A549 (cell line): ENCODE results near the gene SORT1. TPM values are rescaled to one million over a fixed set of nuclear protein-coding genes. Genes with fewer than 3 reads are reported as not detected.
A peak's percentile ranks its signal among the peaks of the same experiment; 100 is the strongest.
"Not testable (repeated sequence)": the region's sequence is repeated elsewhere in the genome, so short reads cannot be mapped to it uniquely, and the experiment has no call there.

Source experiments
- ATAC-seq, 2 experiments: fragments of 200-7000 bp in 1 of 2; fragments of >200 bp in 1 of 2; cut with Nextera tagmentation in 1 of 2; cut with Tn5 transposase in 1 of 2; 3 replicates each; pipeline versions ENCODE4 v1.8.0 to v1.9.1; 2018 to 2020; ENCODE audit warnings: mild to moderate bottlenecking in 1 of 2, moderate library complexity in 1 of 2
- CTCF ChIA-PET: fragments of 300-600 bp; sonication (Branson Sonifier 250); formaldehyde crosslinking; extraction: SDS; loops from one replicate; lab custom pipeline; 2021; ENCODE audit warnings: antibody characterized with exemption, inconsistent platforms; lab: Yijun Ruan, JAX
- POLR2A ChIA-PET: fragments of 350-600 bp; formaldehyde crosslinking; extraction: SDS; loops from one replicate; lab custom pipeline; 2021; ENCODE audit warnings: antibody characterized with exemption, inconsistent platforms; lab: Yijun Ruan, JAX
- DNase-seq, 2 experiments: peaks; one replicate each; pipeline versions ENCODE4 v3.0.0 to v3.0.0-alpha.2; 2011 to 2016; ENCODE audit warnings: low read depth in 1 of 2, low spot score in 1 of 2
- FAIRE-seq: peaks from 2 replicates; lab custom pipeline; 2011; peaks lifted over from hg19 to GRCh38; lab: Jason Lieb, UNC
- H3K27ac ChIP-seq, 2 experiments: fragments of >200 bp; sonication (Bioruptor Twin); formaldehyde crosslinking; 3 replicates each; pipeline ENCODE4 v1.5.1; 2016 to 2017
- H3K4me1 ChIP-seq: fragments of >200 bp; sonication (Bioruptor Twin); formaldehyde crosslinking; 3 replicates; pipeline ENCODE4 v1.6.1; 2016
- H3K4me2 ChIP-seq: fragments of >200 bp; sonication (Bioruptor Twin); formaldehyde crosslinking; 3 replicates; pipeline ENCODE4 v1.6.1; 2016
- H3K4me3 ChIP-seq: fragments of >200 bp; sonication (Bioruptor Twin); formaldehyde crosslinking; 3 replicates; pipeline ENCODE4 v1.5.1; 2016
- H3K9me3 ChIP-seq: fragments of >200 bp; sonication (Bioruptor Twin); formaldehyde crosslinking; 3 replicates; pipeline ENCODE4 v1.6.1; 2016
- BHLHE40 ChIP-seq: IDR thresholded peaks from 2 replicates; pipeline ENCODE4 v1.6.1; 2012; ENCODE audit warnings: low read depth, low read length, inconsistent platforms
- CBX2 ChIP-seq: fragments of 200-600 bp; sonication (generic); IDR thresholded peaks from 2 replicates; pipeline ENCODE4 v1.6.1; 2016; ENCODE audit warnings: low read depth, mild to moderate bottlenecking, borderline replicate concordance
- CEBPB ChIP-seq, 2 experiments: fragments of >200 bp in 1 of 2; sonication (Bioruptor Twin) in 1 of 2; formaldehyde crosslinking in 1 of 2; IDR thresholded peaks; 2 replicates each; pipeline ENCODE4 v1.6.1; 2012 to 2016
- CHD4 ChIP-seq: fragments of 200-600 bp; sonication (generic); IDR thresholded peaks from 2 replicates; pipeline ENCODE4 v1.6.1; 2016; ENCODE audit warnings: antibody characterized with exemption, mild to moderate bottlenecking, borderline replicate concordance
- EHMT2 ChIP-seq: fragments of 200-600 bp; sonication (generic); IDR thresholded peaks from 2 replicates; pipeline ENCODE4 v1.6.1; 2016; ENCODE audit warnings: antibody characterized with exemption, low read depth, mild to moderate bottlenecking, moderate library complexity
- ESRRA ChIP-seq: fragments of 150-350 bp; IDR thresholded peaks from 2 replicates; pipeline ENCODE4 v1.6.1; 2014; ENCODE audit warnings: mild to moderate bottlenecking, low read length, borderline replicate concordance
- FOSL2 ChIP-seq, 2 experiments: fragments of 450-650 bp in 1 of 2; fragments of >200 bp in 1 of 2; sonication (Bioruptor Twin) in 1 of 2; formaldehyde crosslinking; IDR thresholded peaks; 2 replicates each; pipeline versions ENCODE4 v1.5.0 to v1.6.1; 2016 to 2020; ENCODE audit warnings: mild to moderate bottlenecking in 1 of 2, moderate library complexity in 1 of 2
- GATA3 ChIP-seq: IDR thresholded peaks from 2 replicates; pipeline ENCODE4 v1.6.1; 2012; ENCODE audit warnings: borderline replicate concordance
- HOXB5 ChIP-seq: fragments of 250-450 bp; sonication (Bioruptor Pico); IDR thresholded peaks from 2 replicates; pipeline ENCODE4 v1.5.0; 2020; ENCODE audit warnings: mild to moderate bottlenecking, moderate library complexity
- JUN ChIP-seq, 2 experiments: fragments of >200 bp; sonication (Bioruptor Twin); formaldehyde crosslinking; IDR thresholded peaks; 2 replicates in 1 of 2; 3 replicates in 1 of 2; pipeline ENCODE4 v1.6.1; 2016 to 2017
- MAFK ChIP-seq: fragments of 450-650 bp; IDR thresholded peaks from 2 replicates; pipeline ENCODE4 v1.6.1; 2014; ENCODE audit not compliant: partially characterized antibody
- NPAS2 ChIP-seq: fragments of 250-450 bp; sonication (Bioruptor Pico); IDR thresholded peaks from 2 replicates; pipeline ENCODE4 v1.8.0; 2022; ENCODE audit warnings: mild to moderate bottlenecking, moderate library complexity, borderline replicate concordance
- NR3C1 ChIP-seq: fragments of >200 bp; sonication (Bioruptor Twin); formaldehyde crosslinking; IDR thresholded peaks from 3 replicates; pipeline ENCODE4 v1.6.1; 2017
- POLR2AphosphoS2 ChIP-seq: conservative IDR thresholded peaks from 2 replicates; pipeline ENCODE4 v1.6.1; 2012; ENCODE audit warnings: low read length, improper control_type of control experiment, inconsistent platforms
- RAD21 ChIP-seq, 2 experiments: fragments of >200 bp in 1 of 2; sonication (Bioruptor Twin) in 1 of 2; formaldehyde crosslinking in 1 of 2; IDR thresholded peaks in 1 of 2; conservative IDR thresholded peaks in 1 of 2; 2 replicates in 1 of 2; 3 replicates in 1 of 2; pipeline ENCODE4 v1.6.1; 2012 to 2018; ENCODE audit warnings: inconsistent platforms in 1 of 2
- RCOR1 ChIP-seq: fragments of 150-350 bp; IDR thresholded peaks from 2 replicates; pipeline ENCODE4 v1.6.1; 2014; ENCODE audit warnings: antibody characterized with exemption, low read length, low read depth
- ZC3H11A ChIP-seq: fragments of 450-650 bp; IDR thresholded peaks from 2 replicates; pipeline ENCODE4 v1.6.1; 2014; ENCODE audit warnings: antibody characterized with exemption, mild to moderate bottlenecking
- ZSCAN20 ChIP-seq: fragments of 250-450 bp; sonication (Bioruptor Pico); IDR thresholded peaks from 2 replicates; pipeline ENCODE4 v1.8.0; 2022; ENCODE audit warnings: mild to moderate bottlenecking, moderate library complexity
- WGBS: methylation state at CpG from one replicate; pipeline ENCODE4 v1.1.6; 2017; ENCODE audit errors: missing lambda C conversion rate; 5-methylcytosine and 5-hydroxymethylcytosine counted together
- polyA plus RNA-seq, 4 experiments: library from polyadenylated mRNA; depleted of rRNA in 3 of 4; stranded (reverse); fragments of >200 nt; fragmentation: RNase III in 1 of 4; extraction: RNeasy Plus Mini Kit Qiagen cat#74134 plus additional on column Dnase treatment in 1 of 4; gene quantifications; 2 replicates in 3 of 4; 3 replicates in 1 of 4; pipeline ENCODE4 v1.2.3, GENCODE V29; 2011 to 2017
- TF ChIP-seq, protein P1 (sequence below): fragments of >200 bp; sonication (Bioruptor Twin); formaldehyde crosslinking; IDR thresholded peaks from 2 replicates; pipeline ENCODE4 v1.6.1; 2016
- TF ChIP-seq, protein P2 (sequence below): fragments of >200 bp; sonication (Bioruptor Twin); formaldehyde crosslinking; IDR thresholded peaks from 3 replicates; pipeline ENCODE4 v1.5.1; 2016
- TF ChIP-seq, protein P3 (sequence below): IDR thresholded peaks from 2 replicates; pipeline ENCODE4 v1.6.1; 2012

The SORT1 gene
- polyA plus RNA-seq, 2 of the 4 experiments (the other 2 are of a cell fraction) = 6.0 to 14.7 TPM

DNA sequence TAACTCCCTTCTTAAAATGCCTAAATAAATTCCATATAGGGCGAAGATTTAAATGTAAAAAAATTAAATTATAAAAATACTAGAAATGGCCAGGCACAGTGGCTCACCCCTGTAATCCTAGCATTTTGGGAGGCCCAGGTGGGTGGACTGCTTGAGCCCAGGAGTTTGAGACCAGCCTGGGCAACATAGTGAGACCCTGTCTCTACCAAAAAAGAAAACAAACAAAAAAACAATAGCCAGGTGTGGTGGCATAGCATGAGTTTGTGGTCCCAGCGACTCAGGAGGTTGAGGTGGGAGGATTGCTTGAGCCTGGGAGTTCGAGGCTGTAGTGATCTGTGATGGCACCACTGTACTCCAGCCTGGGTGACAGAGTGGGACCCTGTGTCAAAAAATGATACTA, 17.8 kb downstream of the SORT1 start:
- ChIA-PET POLR2A (no interaction called here), CTCF (interaction anchor here (1.2 to 1.8 kb wide), 4 partner anchors 19 to 153 kb away, joined by 3 to 6 read pairs (median 4); no protein-coding TSS in a partner anchor)
- 71% methylated on average over 3 of the region's 3 CpGs for WGBS
- H3K27ac ChIP-seq = no peak overlapping the region
- DNase-seq = no peak
- no peak overlapping the region for H3K4me2 ChIP-seq
- TF ChIP-seq NR3C1 = no peak
- no peak for TF ChIP-seq BHLHE40
- no peak for TF ChIP-seq RAD21 (conservative IDR thresholded peaks at IDR 0.05 in 1 of 2, IDR thresholded peaks at IDR 0.05 in 1 of 2)
- no peak for TF ChIP-seq ZSCAN20 (CRISPR knock-in tag)
- no peak for FAIRE-seq
- H3K4me3 ChIP-seq = no peak overlapping the region
- ATAC-seq = no peak
- no peaks in the 10 kb centered on the region for H3K9me3 ChIP-seq
- H3K4me1 ChIP-seq = peaks cover 4% of the 10 kb centered on the region; the same call in 1 of the 3 replicates

DNA sequence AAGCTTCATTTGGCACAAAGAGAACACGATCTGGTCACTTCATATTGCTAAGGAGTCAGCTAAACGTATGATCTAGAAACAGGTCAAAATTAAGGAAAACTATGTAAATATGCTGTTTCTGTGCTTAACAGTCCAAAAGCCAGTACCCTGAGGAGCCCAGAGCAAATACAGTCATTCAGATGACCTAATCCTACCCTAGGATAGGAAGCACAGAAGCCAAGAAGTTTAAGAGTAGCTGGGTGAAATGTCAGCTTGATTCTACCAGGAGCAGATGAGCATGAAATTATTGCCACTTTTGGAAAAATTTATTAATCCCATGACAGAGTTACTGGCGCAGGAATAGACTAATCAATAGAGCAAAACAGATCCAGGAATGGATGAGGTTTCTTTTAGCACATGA, 18.3 kb downstream of the SORT1 start:
- DNase-seq (no peak), ATAC-seq (no peak)
- TF ChIP-seq POLR2AphosphoS2 (no peak), RCOR1 (no peak), HOXB5 (CRISPR knock-in tag) (no peak), ZC3H11A (no peak)
- TF ChIP-seq, protein P1, sequence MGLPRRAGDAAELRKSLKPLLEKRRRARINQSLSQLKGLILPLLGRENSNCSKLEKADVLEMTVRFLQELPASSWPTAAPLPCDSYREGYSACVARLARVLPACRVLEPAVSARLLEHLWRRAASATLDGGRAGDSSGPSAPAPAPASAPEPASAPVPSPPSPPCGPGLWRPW = no peak
- TF ChIP-seq, protein P2, sequence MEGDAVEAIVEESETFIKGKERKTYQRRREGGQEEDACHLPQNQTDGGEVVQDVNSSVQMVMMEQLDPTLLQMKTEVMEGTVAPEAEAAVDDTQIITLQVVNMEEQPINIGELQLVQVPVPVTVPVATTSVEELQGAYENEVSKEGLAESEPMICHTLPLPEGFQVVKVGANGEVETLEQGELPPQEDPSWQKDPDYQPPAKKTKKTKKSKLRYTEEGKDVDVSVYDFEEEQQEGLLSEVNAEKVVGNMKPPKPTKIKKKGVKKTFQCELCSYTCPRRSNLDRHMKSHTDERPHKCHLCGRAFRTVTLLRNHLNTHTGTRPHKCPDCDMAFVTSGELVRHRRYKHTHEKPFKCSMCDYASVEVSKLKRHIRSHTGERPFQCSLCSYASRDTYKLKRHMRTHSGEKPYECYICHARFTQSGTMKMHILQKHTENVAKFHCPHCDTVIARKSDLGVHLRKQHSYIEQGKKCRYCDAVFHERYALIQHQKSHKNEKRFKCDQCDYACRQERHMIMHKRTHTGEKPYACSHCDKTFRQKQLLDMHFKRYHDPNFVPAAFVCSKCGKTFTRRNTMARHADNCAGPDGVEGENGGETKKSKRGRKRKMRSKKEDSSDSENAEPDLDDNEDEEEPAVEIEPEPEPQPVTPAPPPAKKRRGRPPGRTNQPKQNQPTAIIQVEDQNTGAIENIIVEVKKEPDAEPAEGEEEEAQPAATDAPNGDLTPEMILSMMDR = no peak
- TF ChIP-seq, all 56 proteins: peak for 0
- 89% methylated on average over 3 of the region's 3 CpGs for WGBS
- POLR2A ChIA-PET = interaction anchor here (0.6 kb wide), 1 partner anchor 19 kb away, joined by 3 read pairs; no protein-coding TSS in a partner anchor
- H3K4me2 ChIP-seq = no peak overlapping the region
- peaks cover 4% of the 10 kb centered on the region; the same call in 1 of the 3 replicates for H3K4me1 ChIP-seq
- H3K4me3 ChIP-seq = no peak overlapping the region
- H3K27ac ChIP-seq = no peak overlapping the region
- FAIRE-seq = no peak
- no peaks in the 10 kb centered on the region for H3K9me3 ChIP-seq
- CTCF ChIA-PET = interaction anchor here (1.2 to 1.8 kb wide), 4 partner anchors 19 to 153 kb away, joined by 3 to 6 read pairs (median 4); no protein-coding TSS in a partner anchor

DNA sequence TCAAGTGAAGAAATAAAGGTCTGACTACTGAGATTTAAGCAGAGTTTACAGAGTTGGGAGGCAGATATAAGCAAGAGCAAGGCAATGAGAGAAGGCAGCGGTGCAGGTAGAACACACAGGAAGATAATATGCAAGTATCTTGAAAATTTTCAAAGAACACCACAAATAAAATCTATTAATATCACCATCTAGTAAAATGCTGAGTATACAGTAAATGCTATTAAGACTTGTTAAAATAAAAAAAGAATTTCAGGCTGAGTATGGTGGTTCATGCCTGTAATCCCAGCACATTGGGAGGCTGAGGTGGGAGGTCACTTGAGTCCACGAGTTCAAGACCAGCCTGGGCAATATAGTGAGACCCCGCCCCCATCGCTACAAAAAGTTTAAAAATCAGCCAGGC, 20.0 kb downstream of the SORT1 start:
- DNase-seq (no peak), FAIRE-seq (no peak), ATAC-seq (no peak)
- no peaks in the 10 kb centered on the region for H3K9me3 ChIP-seq
- TF ChIP-seq MAFK (peak; percentile 52), POLR2AphosphoS2 (no peak), EHMT2 (no peak)
- ChIA-PET CTCF (interaction anchor here (1.7 kb wide), 1 partner anchor 22 kb away, joined by 5 read pairs; no protein-coding TSS in a partner anchor), POLR2A (no interaction called here)
- H3K27ac ChIP-seq = no peak overlapping the region
- 82% methylated on average over 4 of the region's 4 CpGs for WGBS
- H3K4me2 ChIP-seq = no peak overlapping the region
- H3K4me3 ChIP-seq = no peak overlapping the region
- no peaks in the 10 kb centered on the region for H3K4me1 ChIP-seq

DNA sequence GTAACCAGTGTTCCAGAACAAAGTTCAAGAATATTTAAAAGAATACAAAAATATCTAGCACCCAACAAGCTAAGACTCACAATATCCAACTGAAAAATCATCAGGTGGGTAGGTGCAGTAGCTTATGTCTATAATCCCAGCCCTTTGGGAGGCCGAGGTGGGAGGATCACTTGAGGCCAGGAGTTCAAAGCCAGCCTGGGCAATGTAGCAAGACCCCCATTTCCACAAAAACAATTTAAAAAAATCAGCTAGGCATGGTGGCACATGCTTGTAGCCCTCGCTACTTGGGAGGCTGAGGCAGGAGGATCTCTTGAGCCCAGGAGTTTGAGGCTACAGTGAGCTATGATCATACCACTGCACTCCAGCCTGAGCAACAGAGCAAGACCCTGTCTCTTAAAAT, 24.0 kb downstream of the SORT1 start:
- H3K27ac ChIP-seq, DNase-seq, H3K9me3 ChIP-seq, H3K4me2 ChIP-seq, FAIRE-seq, POLR2A ChIA-PET, ATAC-seq, H3K4me1 ChIP-seq, H3K4me3 ChIP-seq, CTCF ChIA-PET: not testable (repeated sequence)
- WGBS = 86% methylated on average over 2 of the region's 2 CpGs

DNA sequence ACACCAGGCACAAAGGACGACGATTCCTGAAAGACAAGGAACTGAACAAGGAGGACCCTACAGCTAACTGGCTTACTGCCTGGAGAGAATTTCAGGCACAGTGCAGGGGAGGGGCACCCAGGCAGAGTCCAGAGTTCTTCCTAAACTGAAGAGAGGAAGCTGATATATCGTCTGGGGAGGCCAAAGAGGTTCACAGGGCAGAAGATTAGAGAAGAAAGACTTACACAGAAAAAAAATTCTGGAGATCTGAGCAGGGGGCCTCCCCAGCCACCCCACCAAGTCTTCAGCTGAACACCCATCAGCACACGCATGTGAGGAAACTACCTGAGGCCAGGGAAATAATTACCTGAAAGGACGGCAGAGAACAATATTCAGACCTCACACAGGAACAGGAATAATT, 24.6 kb downstream of the SORT1 start:
- POLR2A ChIA-PET = no interaction called here
- CTCF ChIA-PET = no interaction called here
- H3K4me1 ChIP-seq = no peaks in the 10 kb centered on the region
- no peak overlapping the region for H3K4me2 ChIP-seq
- H3K9me3 ChIP-seq = no peaks in the 10 kb centered on the region
- WGBS = 62% methylated on average over 5 of the region's 5 CpGs
- no peak overlapping the region for H3K4me3 ChIP-seq
- H3K27ac ChIP-seq = no peak overlapping the region
- ATAC-seq (no peak), FAIRE-seq (no peak), DNase-seq (no peak)
- no peak for TF ChIP-seq CBX2
- no peak for TF ChIP-seq NR3C1
- no peak for TF ChIP-seq ESRRA
- no peak for TF ChIP-seq GATA3
- no peak for TF ChIP-seq JUN (IDR thresholded peaks at IDR 0.05)
- TF ChIP-seq CEBPB (IDR thresholded peaks at IDR 0.05) = no peak
- no peak for TF ChIP-seq CHD4
- TF ChIP-seq, protein P3, sequence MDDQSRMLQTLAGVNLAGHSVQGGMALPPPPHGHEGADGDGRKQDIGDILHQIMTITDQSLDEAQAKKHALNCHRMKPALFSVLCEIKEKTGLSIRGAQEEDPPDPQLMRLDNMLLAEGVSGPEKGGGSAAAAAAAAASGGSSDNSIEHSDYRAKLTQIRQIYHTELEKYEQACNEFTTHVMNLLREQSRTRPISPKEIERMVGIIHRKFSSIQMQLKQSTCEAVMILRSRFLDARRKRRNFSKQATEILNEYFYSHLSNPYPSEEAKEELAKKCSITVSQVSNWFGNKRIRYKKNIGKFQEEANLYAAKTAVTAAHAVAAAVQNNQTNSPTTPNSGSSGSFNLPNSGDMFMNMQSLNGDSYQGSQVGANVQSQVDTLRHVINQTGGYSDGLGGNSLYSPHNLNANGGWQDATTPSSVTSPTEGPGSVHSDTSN = no peak
- no peak for TF ChIP-seq FOSL2 (IDR thresholded peaks at IDR 0.05)
- TF ChIP-seq FOSL2 (CRISPR knock-in tag; IDR thresholded peaks at IDR 0.05) = no peak
- no peak for TF ChIP-seq NPAS2
